GM12878 (cell line): ENCODE data around the gene MTMR3. TPM values are rescaled to one million over a fixed set of nuclear protein-coding genes. Genes with fewer than 3 reads are reported as not detected.

Experiments
- ATAC-seq: fragments of 200-7000 bp; cut with Tn5 transposase; 3 replicates; pipeline ENCODE4 v1.9.1; 2020; ENCODE audit warnings: mild to moderate bottlenecking, moderate library complexity
- BruUV-seq: library from RNA; stranded (reverse); fragments of 400-500 nt; replicated peaks from 2 replicates; lab custom pipeline; 2021; lab: Mats Ljungman, UMichigan
- CTCF ChIA-PET: fragments of 300-600 bp; sonication (Branson Sonifier 250); formaldehyde crosslinking; extraction: SDS; loops from one replicate; lab custom pipeline; 2021; ENCODE audit warnings: inconsistent platforms; lab: Yijun Ruan, JAX
- POLR2A ChIA-PET: fragments of 350-600 bp; formaldehyde crosslinking; extraction: SDS; loops from one replicate; lab custom pipeline; 2021; ENCODE audit warnings: inconsistent platforms; lab: Charles Lee
- RAD21 ChIA-PET: fragments of 300-600 bp; sonication (Branson Sonifier 250); formaldehyde crosslinking; loops from one replicate; lab custom pipeline; 2023; ENCODE audit warnings: antibody characterized with exemption; ENCODE audit not compliant: unreplicated experiment; lab: Charles Lee
- SMC1A ChIA-PET: fragments of 300-600 bp; sonication (Branson Sonifier 250); formaldehyde crosslinking; loops from one replicate; lab custom pipeline; 2023; ENCODE audit not compliant: unreplicated experiment, uncharacterized antibody; lab: Charles Lee
- DNase-seq: peaks from one replicate; pipeline ENCODE4 v3.0.0-alpha.2; 2011; ENCODE audit warnings: low read depth, low spot score
- FAIRE-seq: peaks from 3 replicates; lab custom pipeline; 2011; peaks lifted over from hg19 to GRCh38; lab: Jason Lieb, UNC
- H2AFZ ChIP-seq: 2 replicates; pipeline ENCODE4 v1.6.0; 2011; ENCODE audit warnings: low read depth, low read length, control low read depth; ENCODE audit not compliant: control insufficient read depth
- H3K27ac ChIP-seq: 2 replicates; pipeline ENCODE4 v1.5.1; 2011; ENCODE audit warnings: control low read depth; ENCODE audit not compliant: control insufficient read depth, insufficient read depth
- H3K27me3 ChIP-seq, 2 experiments: replicated peaks in 1 of 2; 2 replicates each; pipeline versions ENCODE4 v1.6.0 to v1.6.1; 2011; ENCODE audit warnings: low read length in 1 of 2; ENCODE audit not compliant: control insufficient read depth in 2 of 2, insufficient read depth in 2 of 2
- H3K36me3 ChIP-seq, 2 experiments: 2 replicates each; pipeline ENCODE4 v1.5.1; 2011; ENCODE audit warnings: low read length in 1 of 2; ENCODE audit not compliant: control insufficient read depth in 2 of 2, insufficient read depth in 2 of 2
- H3K4me1 ChIP-seq: 2 replicates; pipeline ENCODE4 v1.6.1; 2011; ENCODE audit warnings: mild to moderate bottlenecking, low read length, moderate library complexity, mixed read lengths; ENCODE audit not compliant: control insufficient read depth, insufficient read depth
- H3K4me2 ChIP-seq: 2 replicates; pipeline ENCODE4 v1.6.0; 2011; ENCODE audit warnings: control low read depth; ENCODE audit not compliant: control insufficient read depth, insufficient read depth
- H3K4me3 ChIP-seq: fragments of 200-600 bp; sonication (generic); 2 replicates; pipeline ENCODE4 v1.5.1; 2016
- H3K79me2 ChIP-seq: 2 replicates; pipeline ENCODE4 v1.6.0; 2011; ENCODE audit warnings: low read length; ENCODE audit not compliant: control insufficient read depth, insufficient read depth
- H3K9ac ChIP-seq: 2 replicates; pipeline ENCODE4 v1.8.0; 2011; ENCODE audit warnings: low read length, control low read depth, mixed read lengths; ENCODE audit not compliant: control insufficient read depth, insufficient read depth
- H3K9me3 ChIP-seq: replicated peaks from 3 replicates; pipeline ENCODE4 v1.5.1; 2011; ENCODE audit warnings: mild to moderate bottlenecking, low read length; ENCODE audit not compliant: control insufficient read depth, insufficient read depth
- H4K20me1 ChIP-seq: 2 replicates; pipeline ENCODE4 v1.6.0; 2011; ENCODE audit not compliant: control insufficient read depth, insufficient read depth
- CBFB ChIP-seq: IDR thresholded peaks from 2 replicates; pipeline ENCODE4 v1.6.1; 2016; ENCODE audit warnings: antibody characterized with exemption, low read depth
- CREM ChIP-seq: IDR thresholded peaks from 2 replicates; pipeline ENCODE4 v1.6.1; 2014; ENCODE audit warnings: antibody characterized with exemption, low read depth
- EP300 ChIP-seq, 2 experiments: fragments of 150-350 bp in 1 of 2; IDR thresholded peaks; 2 replicates each; pipeline ENCODE4 v1.6.1; 2011 to 2012; ENCODE audit warnings: low read depth in 2 of 2, low read length in 2 of 2, borderline replicate concordance in 1 of 2, improper control_type of control experiment in 1 of 2, inconsistent platforms in 1 of 2; ENCODE audit not compliant: control insufficient read depth in 1 of 2
- KAT2A ChIP-seq: conservative IDR thresholded peaks from 2 replicates; pipeline ENCODE4 v1.6.1; 2011; ENCODE audit warnings: low read depth, low read length; ENCODE audit not compliant: control insufficient read depth
- KDM1A ChIP-seq: fragments of 200-600 bp; sonication (generic); IDR thresholded peaks from 2 replicates; pipeline ENCODE4 v1.6.1; 2016; ENCODE audit warnings: borderline replicate concordance
- NBN ChIP-seq: fragments of 450-650 bp; IDR thresholded peaks from 2 replicates; pipeline ENCODE4 v1.6.1; 2016
- PAX5 ChIP-seq: IDR thresholded peaks from 2 replicates; pipeline ENCODE4 v1.6.1; 2011; ENCODE audit warnings: low read depth, low read length, borderline replicate concordance
- PAX8 ChIP-seq: fragments of 450-650 bp; IDR thresholded peaks from 2 replicates; pipeline ENCODE4 v1.6.1; 2017; ENCODE audit warnings: mild to moderate bottlenecking, moderate library complexity
- POLR2AphosphoS5 ChIP-seq: IDR thresholded peaks from 2 replicates; pipeline ENCODE4 v1.6.1; 2011; ENCODE audit warnings: mild to moderate bottlenecking, low read length, inconsistent platforms
- RFX5 ChIP-seq: IDR thresholded peaks from 2 replicates; pipeline ENCODE4 v1.6.1; 2011; ENCODE audit warnings: low read depth, low read length, improper control_type of control experiment
- SMARCA5 ChIP-seq: fragments of 450-650 bp; IDR thresholded peaks from 2 replicates; pipeline ENCODE4 v1.6.1; 2017; ENCODE audit warnings: mild to moderate bottlenecking
- TCF7 ChIP-seq: IDR thresholded peaks from 2 replicates; pipeline ENCODE4 v1.6.1; 2014; ENCODE audit warnings: antibody characterized with exemption, borderline replicate concordance
- WRNIP1 ChIP-seq: IDR thresholded peaks from 2 replicates; pipeline ENCODE4 v1.6.1; 2011; ENCODE audit warnings: low read depth, low read length, improper control_type of control experiment, borderline replicate concordance
- YY1 ChIP-seq: IDR thresholded peaks from 2 replicates; pipeline ENCODE4 v1.6.1; 2011; ENCODE audit warnings: low read depth, mild to moderate bottlenecking, low read length
- ZBED1 ChIP-seq: IDR thresholded peaks from 2 replicates; pipeline ENCODE4 v1.6.1; 2016; ENCODE audit warnings: borderline replicate concordance
- ZNF207 ChIP-seq: fragments of 450-650 bp; IDR thresholded peaks from 2 replicates; pipeline ENCODE4 v1.6.1; 2014; ENCODE audit warnings: antibody characterized with exemption, mild to moderate bottlenecking, borderline replicate concordance
- WGBS: methylation state at CpG from one replicate; pipeline ENCODE4 v1.1.6; 2016; ENCODE audit warnings: low lambda C conversion rate; ENCODE audit not compliant: insufficient replicate concordance, insufficient coverage; ENCODE audit errors: missing lambda C conversion rate; 5-methylcytosine and 5-hydroxymethylcytosine counted together
- in situ Hi-C: fragments of 300-500 bp; cut with MboI; formaldehyde crosslinking; loops from 9 replicates; pipeline ENCODE4 v1.14.3; 2018; ENCODE audit warnings: mixed read lengths
- intact Hi-C: fragments of 100-400 bp; cut with micrococcal nuclease; formaldehyde crosslinking; loops from one replicate; pipeline ENCODE4 v1.14.2; 2022; ENCODE audit not compliant: unreplicated experiment
- polyA plus RNA-seq, 11 experiments: library from polyadenylated mRNA; depleted of rRNA in 4 of 11; unstranded in 6 of 11; stranded (reverse) in 5 of 11; fragments of >200 nt; fragmentation: Nextera tagmentation in 4 of 11; fragmentation: Illumina TruSeq in 1 of 11; extraction: Ambion mirVana in 4 of 11; extraction: Trizol in 1 of 11; gene quantifications; 1 replicate in 1 of 11; 2 replicates in 10 of 11; pipeline versions ENCODE4 v1.2.1 to v1.2.3, GENCODE V29; 2011 to 2016; ENCODE audit warnings: inconsistent platforms in 2 of 11, missing spikeins in 2 of 11, low read depth in 1 of 11
- total RNA-seq, 4 experiments: library from RNA; depleted of rRNA in 3 of 4; stranded (reverse); fragments of >200 nt in 3 of 4; fragmentation: Illumina TruSeq in 1 of 4; extraction: Trizol in 1 of 4; gene quantifications; 2 replicates each; pipeline versions ENCODE4 v1.2.1 to v1.2.3, GENCODE V29; 2013 to 2021
- TF ChIP-seq, protein P1 (sequence below): IDR thresholded peaks from 2 replicates; pipeline ENCODE4 v1.6.1; 2012; ENCODE audit warnings: low read length, inconsistent platforms
- TF ChIP-seq, protein P2 (sequence below): IDR thresholded peaks from 2 replicates; pipeline ENCODE4 v1.6.1; 2012; ENCODE audit warnings: low read depth, low read length, improper control_type of control experiment
- TF ChIP-seq, protein P3 (sequence below): fragments of 450-650 bp; IDR thresholded peaks from 2 replicates; pipeline ENCODE4 v1.6.1; 2017; ENCODE audit warnings: mild to moderate bottlenecking

Gene MTMR3
- total and polyA plus RNA-seq, 10 of the 15 experiments (the other 5 are each of a cell fraction or from before 2014, with no cell fraction given): 1.4 to 23.7 (median 10.6) TPM

DNA sequence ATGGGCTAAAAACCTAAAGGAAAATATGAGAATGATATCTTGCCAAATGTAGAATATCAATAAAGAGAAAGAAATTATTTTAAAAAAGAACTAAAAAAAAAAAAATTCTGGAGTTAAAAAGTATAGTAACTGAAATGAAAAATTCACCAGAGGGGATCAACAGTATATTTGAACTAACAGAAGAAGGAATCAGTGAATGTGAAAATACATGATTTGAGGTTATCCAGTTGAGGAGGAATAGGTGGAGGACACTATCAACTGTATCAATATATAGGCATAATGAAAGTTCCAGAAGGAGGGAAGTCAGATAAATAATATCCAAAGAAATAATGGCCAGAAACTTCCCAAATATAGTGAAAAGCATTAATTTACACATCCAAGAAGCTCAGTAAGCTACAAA lies 181.2 kb downstream of the MTMR3 start:
- BruUV-seq: no TSS peak
- H4K20me1 ChIP-seq: no peaks in the 10 kb centered on the region
- no peaks in the 10 kb centered on the region for H3K4me1 ChIP-seq
- RAD21 ChIA-PET: no interaction called here
- FAIRE-seq: no peak
- no peaks in the 10 kb centered on the region for H3K79me2 ChIP-seq
- H2AFZ ChIP-seq: no peak overlapping the region
- no peaks in the 10 kb centered on the region for H3K27me3 ChIP-seq
- DNase-seq: no peak
- POLR2A ChIA-PET: no interaction called here
- intact Hi-C loops: no loop called here
- no peak overlapping the region for H3K9ac ChIP-seq
- CTCF ChIA-PET: no interaction called here
- no peak overlapping the region for H3K4me3 ChIP-seq
- no peaks in the 10 kb centered on the region for H3K36me3 ChIP-seq
- no peak for ATAC-seq
- no peaks in the 10 kb centered on the region; the same call in 2 of the 3 replicates for H3K9me3 ChIP-seq
- H3K27ac ChIP-seq: no peak overlapping the region
- no peak overlapping the region for H3K4me2 ChIP-seq
- SMC1A ChIA-PET: interaction anchor here (1.3 kb wide), 1 partner anchor 13 kb away, joined by 3 read pairs; no protein-coding TSS in a partner anchor
- in situ Hi-C loops: no loop called here
- TF ChIP-seq ZBED1: no peak
- TF ChIP-seq YY1: no peak
- TF ChIP-seq CREM: no peak
- TF ChIP-seq EP300 (IDR thresholded peaks at IDR 0.05; ENCODE audit: borderline replicate concordance in 1 of 2, control insufficient read depth in 1 of 2, low read depth in 2 of 2, low read length in 2 of 2): no peak
- no peak for TF ChIP-seq PAX5
- TF ChIP-seq ZNF207: no peak
- no peak for TF ChIP-seq KAT2A
- TF ChIP-seq WRNIP1: no peak
- TF ChIP-seq POLR2AphosphoS5: no peak

DNA sequence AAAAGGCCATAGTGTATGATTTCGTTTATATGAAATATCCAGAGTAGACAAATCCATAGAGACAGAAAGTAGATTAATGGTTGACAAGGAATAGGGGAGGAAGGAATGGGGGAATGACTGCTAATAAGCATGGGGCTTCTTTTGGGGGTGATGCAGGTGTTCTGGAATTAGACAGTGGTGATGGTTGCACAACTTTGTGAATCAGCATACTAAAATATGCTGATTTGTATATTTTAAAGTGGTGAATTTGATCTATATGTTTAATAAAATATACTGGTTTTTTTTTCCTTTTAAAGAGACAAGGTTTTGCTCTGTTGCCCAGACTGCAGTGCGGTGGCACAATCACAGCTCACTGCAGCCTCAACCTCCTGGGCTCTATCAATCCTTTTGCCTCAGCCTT lies 190.8 kb downstream of the MTMR3 start:
- intact Hi-C loops: no loop called here
- Histone ChIP-seq H3K27ac (no peak overlapping the region), H3K79me2 (no peaks in the 10 kb centered on the region), H3K36me3 (no peaks in the 10 kb centered on the region), H2AFZ (no peak overlapping the region), H3K4me3 (no peak overlapping the region), H3K4me1 (peaks cover 10% of the 10 kb centered on the region; the same call in 1 of the 2 replicates), H3K9ac (no peak overlapping the region), H3K9me3 (peaks cover 3% of the 10 kb centered on the region; the same call in 2 of the 3 replicates), H3K27me3 (no peaks in the 10 kb centered on the region), H4K20me1 (no peaks in the 10 kb centered on the region), H3K4me2 (no peak overlapping the region)
- FAIRE-seq (no peak), DNase-seq (no peak), ATAC-seq (no peak)
- 46% methylated on average over 2 of the region's 2 CpGs for WGBS
- in situ Hi-C loops: no loop called here
- BruUV-seq: no TSS peak
- CTCF ChIA-PET: interaction anchor here (7.0 kb wide), 1 partner anchor 13 kb away, joined by 58 read pairs; no protein-coding TSS in a partner anchor
- RAD21 ChIA-PET: no interaction called here
- POLR2A ChIA-PET: no interaction called here
- SMC1A ChIA-PET: interaction anchor here (5.1 kb wide), 1 partner anchor 12 kb away, joined by 20 read pairs; no protein-coding TSS in a partner anchor
- TF ChIP-seq, protein P1, sequence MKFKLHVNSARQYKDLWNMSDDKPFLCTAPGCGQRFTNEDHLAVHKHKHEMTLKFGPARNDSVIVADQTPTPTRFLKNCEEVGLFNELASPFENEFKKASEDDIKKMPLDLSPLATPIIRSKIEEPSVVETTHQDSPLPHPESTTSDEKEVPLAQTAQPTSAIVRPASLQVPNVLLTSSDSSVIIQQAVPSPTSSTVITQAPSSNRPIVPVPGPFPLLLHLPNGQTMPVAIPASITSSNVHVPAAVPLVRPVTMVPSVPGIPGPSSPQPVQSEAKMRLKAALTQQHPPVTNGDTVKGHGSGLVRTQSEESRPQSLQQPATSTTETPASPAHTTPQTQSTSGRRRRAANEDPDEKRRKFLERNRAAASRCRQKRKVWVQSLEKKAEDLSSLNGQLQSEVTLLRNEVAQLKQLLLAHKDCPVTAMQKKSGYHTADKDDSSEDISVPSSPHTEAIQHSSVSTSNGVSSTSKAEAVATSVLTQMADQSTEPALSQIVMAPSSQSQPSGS: no peak
- TF ChIP-seq, protein P2, sequence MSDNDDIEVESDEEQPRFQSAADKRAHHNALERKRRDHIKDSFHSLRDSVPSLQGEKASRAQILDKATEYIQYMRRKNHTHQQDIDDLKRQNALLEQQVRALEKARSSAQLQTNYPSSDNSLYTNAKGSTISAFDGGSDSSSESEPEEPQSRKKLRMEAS: no peak
- TF ChIP-seq RFX5 (no peak), KDM1A (no peak), TCF7 (no peak), CBFB (no peak), NBN (no peak), PAX8 (no peak), SMARCA5 (no peak)
- TF ChIP-seq, protein P3, sequence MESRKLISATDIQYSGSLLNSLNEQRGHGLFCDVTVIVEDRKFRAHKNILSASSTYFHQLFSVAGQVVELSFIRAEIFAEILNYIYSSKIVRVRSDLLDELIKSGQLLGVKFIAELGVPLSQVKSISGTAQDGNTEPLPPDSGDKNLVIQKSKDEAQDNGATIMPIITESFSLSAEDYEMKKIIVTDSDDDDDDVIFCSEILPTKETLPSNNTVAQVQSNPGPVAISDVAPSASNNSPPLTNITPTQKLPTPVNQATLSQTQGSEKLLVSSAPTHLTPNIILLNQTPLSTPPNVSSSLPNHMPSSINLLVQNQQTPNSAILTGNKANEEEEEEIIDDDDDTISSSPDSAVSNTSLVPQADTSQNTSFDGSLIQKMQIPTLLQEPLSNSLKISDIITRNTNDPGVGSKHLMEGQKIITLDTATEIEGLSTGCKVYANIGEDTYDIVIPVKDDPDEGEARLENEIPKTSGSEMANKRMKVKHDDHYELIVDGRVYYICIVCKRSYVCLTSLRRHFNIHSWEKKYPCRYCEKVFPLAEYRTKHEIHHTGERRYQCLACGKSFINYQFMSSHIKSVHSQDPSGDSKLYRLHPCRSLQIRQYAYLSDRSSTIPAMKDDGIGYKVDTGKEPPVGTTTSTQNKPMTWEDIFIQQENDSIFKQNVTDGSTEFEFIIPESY: no peak
